LNCAP (cell line): ENCODE results near the gene SAG.

ENCODE experiments used
- CTCF ChIP-seq: fragments of 450-650 bp; IDR thresholded peaks from 2 replicates; pipeline ENCODE4 v1.5.1; 2017; ENCODE audit warnings: mild to moderate bottlenecking

Gene SAG

GRCh38 chr2:233385489-233386044, 78.0 kb downstream of the SAG start:
- no peak for TF ChIP-seq CTCF

- TF ChIP-seq CTCF = no peak
Observed at GRCh38 chr2:233386382-233387041, 78.9 kb downstream of the SAG start.

GRCh38 chr2:233387225-233387624, 79.6 kb downstream of the SAG start:
- TF ChIP-seq CTCF = no peak

- no peak for TF ChIP-seq CTCF
Observed at GRCh38 chr2:233387667-233388528, 80.3 kb downstream of the SAG start.

- TF ChIP-seq CTCF = no peak
Observed at GRCh38 chr2:233389601-233390125, 82.0 kb downstream of the SAG start.

GRCh38 chr2:233395687-233396086, 88.1 kb downstream of the SAG start:
- no peak for TF ChIP-seq CTCF
